ENCODE results near the gene COL20A1. TPM values are rescaled to one million over a fixed set of nuclear protein-coding genes. Genes with fewer than 3 reads are reported as not detected.

Gene COL20A1
- total RNA-seq, 4 donors from 2014 or later, result 0.20 to 0.44 TPM; not detected in 2

GRCh38 chr20:63382551-63383300, 89.7 kb downstream of the COL20A1 start:
- no peak overlapping the region for H3K4me3 ChIP-seq
- peaks cover 0 to 3% (median 0%) of the 10 kb centered on the region in 4 donors for H3K4me1 ChIP-seq
- no peak overlapping the region for H3K27ac ChIP-seq
- no peaks in the 10 kb centered on the region for H3K36me3 ChIP-seq
- no peak for DNase-seq (ENCODE audit: low spot score in 2 of 2)
- peaks cover 0 to 48% of the 10 kb centered on the region in 2 donors for H3K27me3 ChIP-seq
- no peak for TF ChIP-seq CTCF (IDR thresholded peaks at IDR 0.05)
- no peak for TF ChIP-seq POLR2A (IDR thresholded peaks at IDR 0.05)
- no peak for TF ChIP-seq EP300 (IDR thresholded peaks at IDR 0.05)
- peaks cover 0 to 29% (median 0%) of the 10 kb centered on the region in 4 donors for H3K9me3 ChIP-seq
- WGBS, 2 donors, result 71 to 73% methylated on average over 16 to 17 of the region's 17 CpGs

GRCh38 chr20:63383556-63383955, 90.6 kb downstream of the COL20A1 start:
- Histone ChIP-seq H3K9me3 (peaks cover 0 to 34% (median 0%) of the 10 kb centered on the region in 4 donors), H3K27ac (no peak overlapping the region), H3K4me3 (no peak overlapping the region), H3K27me3 (peaks cover 0 to 40% of the 10 kb centered on the region in 2 donors), H3K4me1 (peaks cover 0 to 3% (median 0%) of the 10 kb centered on the region in 4 donors), H3K36me3 (no peaks in the 10 kb centered on the region)
- no peak for DNase-seq (ENCODE audit: low spot score in 2 of 2)
- TF ChIP-seq POLR2A (IDR thresholded peaks at IDR 0.05) (no peak), EP300 (IDR thresholded peaks at IDR 0.05) (no peak), CTCF (IDR thresholded peaks at IDR 0.05) (no peak)
- WGBS, 2 donors, result 67 to 68% methylated on average over 11 of the region's 11 CpGs

GRCh38 chr20:63384336-63384735, 91.3 kb downstream of the COL20A1 start:
- Histone ChIP-seq H3K4me1 (peaks cover 0 to 3% (median 0%) of the 10 kb centered on the region in 4 donors), H3K27me3 (peaks cover 0 to 34% of the 10 kb centered on the region in 2 donors), H3K36me3 (no peaks in the 10 kb centered on the region), H3K9me3 (peaks cover 0 to 38% (median 0%) of the 10 kb centered on the region in 4 donors), H3K27ac (no peak overlapping the region), H3K4me3 (no peak overlapping the region)
- WGBS, 2 donors, result 76 to 86% methylated on average over 18 of the region's 18 CpGs
- no peak for DNase-seq (ENCODE audit: low spot score in 2 of 2)
- TF ChIP-seq CTCF (IDR thresholded peaks at IDR 0.05) (no peak), EP300 (IDR thresholded peaks at IDR 0.05) (no peak), POLR2A (IDR thresholded peaks at IDR 0.05) (no peak)

Small RNA genes lying within 50 kb of the gene (small RNA-seq; reads per million reads assigned to genes)
- gene MIR4326 (not detected), gene RNU6-994P (not detected)

Other genes with a start within 250 kb of the COL20A1 start
- gene YTHDF1, start 77.1 kb upstream of the COL20A1 start, total RNA-seq, result 10 to 100 TPM; 20.7 to 25.5 (median 23.3) TPM
- gene BIRC7, start 57.3 kb upstream of the COL20A1 start, total RNA-seq, result 10 to 100 TPM; 29.4 to 53.1 (median 42.2) TPM
- 1 to 10 TPM; 1.2 to 7.2 (median 3.1) TPM for gene NKAIN4, start 38.7 kb upstream of the COL20A1 start, total RNA-seq
- gene ARFGAP1, start 20.4 kb upstream of the COL20A1 start, total RNA-seq, result 100 to 1,000 TPM in 1 of 4 donors, 10 to 100 TPM in 3; 55.3 to 124 (median 68.6) TPM
- gene CHRNA4, start 68.2 kb downstream of the COL20A1 start, total RNA-seq, result 1 to 10 TPM in 1 of 4 donors, under 1 TPM in 1, not detected in 2; 0.20 to 1.5 TPM
- gene KCNQ2, start 179.5 kb downstream of the COL20A1 start, total RNA-seq, result not detected
- not detected for gene EEF1A2, start 205.9 kb downstream of the COL20A1 start, total RNA-seq
- 100 to 1,000 TPM in 3 of 4 donors, 10 to 100 TPM in 1; 59.0 to 165 (median 119) TPM for gene PPDPF, start 227.6 kb downstream of the COL20A1 start, total RNA-seq
- gene PTK6, start 244.2 kb downstream of the COL20A1 start, total RNA-seq, result under 1 TPM in 2 of 4 donors, not detected in 2; 0.21 to 0.90 TPM

All from tibial nerve (tissue), 4 donors.